IMR-90 (cell line): ENCODE data around the gene ATM. TPM values are rescaled to one million over a fixed set of nuclear protein-coding genes. Genes with fewer than 3 reads are reported as not detected.

ENCODE experiments used
- ATAC-seq: fragments of 200-7000 bp; cut with Tn5 transposase; 2 replicates; pipeline ENCODE4 v1.9.1; 2020; ENCODE audit warnings: low read depth, mild to moderate bottlenecking, moderate library complexity
- BruUV-seq: library from RNA; stranded (reverse); fragments of 400-500 nt; replicated peaks from 2 replicates; lab custom pipeline; 2021; lab: Mats Ljungman, UMichigan
- CTCF ChIA-PET: fragments of 300-600 bp; formaldehyde crosslinking; extraction: SDS; loops from one replicate; lab custom pipeline; 2021; ENCODE audit warnings: antibody characterized with exemption; lab: Yijun Ruan, JAX
- POLR2A ChIA-PET: fragments of 300-600 bp; sonication (Branson Sonifier 250); formaldehyde crosslinking; loops from one replicate; lab custom pipeline; 2022; ENCODE audit warnings: antibody characterized with exemption; ENCODE audit not compliant: unreplicated experiment; lab: Charles Lee
- DNase-seq: peaks from one replicate; pipeline ENCODE4 v3.0.0; 2013
- H2AFZ ChIP-seq: replicated peaks from 2 replicates; pipeline ENCODE3; 2013; ENCODE audit warnings: low read length, mild to moderate bottlenecking; ENCODE audit not compliant: poor library complexity
- H2AK5ac ChIP-seq: 2 replicates; pipeline ENCODE4 v1.6.1; 2013; ENCODE audit warnings: low read depth, low read length, inconsistent platforms
- H2AK9ac ChIP-seq: replicated peaks from 2 replicates; pipeline ENCODE3; 2013; ENCODE audit warnings: mild to moderate bottlenecking, low read depth, low read length, moderate library complexity; ENCODE audit not compliant: poor library complexity
- H2BK120ac ChIP-seq: 2 replicates; pipeline ENCODE4 v1.6.1; 2013; ENCODE audit warnings: low read depth, low read length, inconsistent platforms
- H2BK15ac ChIP-seq: 3 replicates; pipeline ENCODE4 v1.6.1; 2013; ENCODE audit warnings: low read depth, low read length, inconsistent platforms
- H2BK20ac ChIP-seq: 2 replicates; pipeline ENCODE4 v1.6.1; 2013; ENCODE audit warnings: low read depth, mild to moderate bottlenecking, inconsistent platforms, low read length, moderate library complexity
- H2BK5ac ChIP-seq: 2 replicates; pipeline ENCODE4 v1.6.1; 2013; ENCODE audit warnings: mild to moderate bottlenecking, low read depth, low read length, inconsistent platforms; ENCODE audit not compliant: poor library complexity, severe bottlenecking
- H3K14ac ChIP-seq: replicated peaks from 2 replicates; pipeline ENCODE4 v1.6.1; 2013; ENCODE audit warnings: low read depth, low read length, inconsistent platforms
- H3K18ac ChIP-seq: 2 replicates; pipeline ENCODE4 v1.6.1; 2013; ENCODE audit warnings: low read depth, low read length, control low read depth
- H3K23ac ChIP-seq: 2 replicates; pipeline ENCODE4 v1.6.1; 2013; ENCODE audit warnings: low read depth, low read length, inconsistent platforms
- H3K27ac ChIP-seq: 2 replicates; pipeline ENCODE4 v1.5.1; 2013; ENCODE audit warnings: mild to moderate bottlenecking, control low read depth, low read length; ENCODE audit not compliant: insufficient read depth
- H3K27me3 ChIP-seq: 2 replicates; pipeline ENCODE4 v1.6.1; 2013; ENCODE audit warnings: low read length; ENCODE audit not compliant: control insufficient read depth, insufficient read depth
- H3K36me3 ChIP-seq: 2 replicates; pipeline ENCODE4 v1.6.1; 2013; ENCODE audit warnings: low read length, mixed read lengths; ENCODE audit not compliant: control insufficient read depth, insufficient read depth
- H3K4ac ChIP-seq: 2 replicates; pipeline ENCODE4 v1.6.1; 2013; ENCODE audit warnings: low read depth, low read length, inconsistent platforms
- H3K4me1 ChIP-seq: 2 replicates; pipeline ENCODE4 v1.6.1; 2013; ENCODE audit warnings: low read length, mixed read lengths; ENCODE audit not compliant: control insufficient read depth, insufficient read depth
- H3K4me2 ChIP-seq: 2 replicates; pipeline ENCODE4 v1.6.1; 2013; ENCODE audit warnings: low read depth, mild to moderate bottlenecking, control low read depth, low read length, moderate library complexity
- H3K4me3 ChIP-seq: 2 replicates; pipeline ENCODE4 v1.5.1; 2013; ENCODE audit warnings: low read depth, mild to moderate bottlenecking, control low read depth, low read length, moderate library complexity; ENCODE audit not compliant: insufficient read depth
- H3K56ac ChIP-seq: 2 replicates; pipeline ENCODE4 v1.6.1; 2013; ENCODE audit warnings: low read length, inconsistent platforms; ENCODE audit not compliant: insufficient read depth; ENCODE audit errors: extremely low read depth
- H3K79me1 ChIP-seq, 2 experiments: 2 replicates each; pipeline ENCODE4 v1.6.1; 2013; ENCODE audit warnings: low read length in 2 of 2, inconsistent platforms in 1 of 2, low read depth in 1 of 2
- H3K9ac ChIP-seq: 2 replicates; pipeline ENCODE4 v1.6.1; 2013; ENCODE audit warnings: low read depth, low read length, control low read depth
- H3K9me1 ChIP-seq: 2 replicates; pipeline ENCODE4 v1.6.1; 2013; ENCODE audit warnings: low read length, inconsistent platforms; ENCODE audit not compliant: insufficient read depth
- H3K9me3 ChIP-seq: 2 replicates; pipeline ENCODE4 v1.6.1; 2013; ENCODE audit warnings: low read length; ENCODE audit not compliant: control insufficient read depth, insufficient read depth
- H4K20me1 ChIP-seq: 2 replicates; pipeline ENCODE4 v1.6.1; 2013; ENCODE audit warnings: low read length, inconsistent platforms; ENCODE audit not compliant: insufficient read depth
- H4K5ac ChIP-seq: 2 replicates; pipeline ENCODE4 v1.6.1; 2013; ENCODE audit warnings: mild to moderate bottlenecking, low read depth, low read length, control low read depth
- H4K8ac ChIP-seq, 2 experiments: 2 replicates each; pipeline ENCODE4 v1.6.1; 2013; ENCODE audit warnings: low read depth in 2 of 2, low read length in 2 of 2, control low read depth in 1 of 2, inconsistent platforms in 1 of 2
- H4K91ac ChIP-seq: 2 replicates; pipeline ENCODE4 v1.6.1; 2013; ENCODE audit warnings: low read depth, low read length, inconsistent platforms; ENCODE audit not compliant: insufficient read depth
- BHLHE40 ChIP-seq: fragments of 150-350 bp; IDR thresholded peaks from 2 replicates; pipeline ENCODE4 v1.6.1; 2016; ENCODE audit warnings: mild to moderate bottlenecking, low read depth, low read length
- FOS ChIP-seq: fragments of 150-350 bp; IDR thresholded peaks from 2 replicates; pipeline ENCODE4 v1.6.1; 2016; ENCODE audit warnings: low read depth, low read length
- MAZ ChIP-seq: IDR thresholded peaks from 2 replicates; pipeline ENCODE4 v1.6.1; 2012; ENCODE audit warnings: low read depth, mild to moderate bottlenecking, low read length, improper control_type of control experiment, moderate library complexity, borderline replicate concordance
- MXI1 ChIP-seq: IDR thresholded peaks from 2 replicates; pipeline ENCODE4 v1.6.1; 2012; ENCODE audit warnings: low read depth, mild to moderate bottlenecking, low read length, moderate library complexity, borderline replicate concordance
- POLR2A ChIP-seq: IDR thresholded peaks from 2 replicates; pipeline ENCODE4 v1.6.1; 2012; ENCODE audit warnings: mild to moderate bottlenecking, low read depth, low read length
- RAD21 ChIP-seq: IDR thresholded peaks from 2 replicates; pipeline ENCODE4 v1.6.1; 2012; ENCODE audit warnings: low read length, improper control_type of control experiment
- RCOR1 ChIP-seq: IDR thresholded peaks from 2 replicates; pipeline ENCODE4 v1.6.1; 2012; ENCODE audit warnings: mild to moderate bottlenecking, low read length, improper control_type of control experiment; ENCODE audit not compliant: insufficient replicate concordance
- SMC3 ChIP-seq: fragments of 150-350 bp; IDR thresholded peaks from 2 replicates; pipeline ENCODE4 v1.6.1; 2016; ENCODE audit warnings: low read depth, mild to moderate bottlenecking, antibody characterized with exemption, low read length, moderate library complexity
- WGBS, 2 experiments: methylation state at CpG; one replicate each; pipeline versions ENCODE4 v1.1.5 to v1.1.7; 2013; ENCODE audit warnings: missing lambda C conversion rate in 2 of 2; ENCODE audit not compliant: insufficient read length in 1 of 2; ENCODE audit errors: extremely low coverage in 2 of 2; 5-methylcytosine and 5-hydroxymethylcytosine counted together
- dilution Hi-C: fragments of 300-500 bp; cut with HindIII; formaldehyde crosslinking; loops from one replicate; pipeline ENCODE4 v1.14.3; 2018; ENCODE audit warnings: low sequenced_read_pairs; ENCODE audit not compliant: unreplicated experiment
- in situ Hi-C: fragments of 300-500 bp; cut with MboI; formaldehyde crosslinking; loops from 3 replicates; pipeline ENCODE4 v1.14.3; 2019; ENCODE audit warnings: low sequenced_read_pairs, inconsistent platforms, mixed read lengths
- intact Hi-C: fragments of 100-400 bp; cut with micrococcal nuclease; formaldehyde crosslinking; loops from 2 replicates; pipeline ENCODE4 v1.10.0; 2022
- polyA plus RNA-seq, 3 experiments: library from polyadenylated mRNA; depleted of rRNA; stranded (reverse); fragments of >200 nt; gene quantifications; 2 replicates each; pipeline ENCODE4 v1.2.3, GENCODE V29; 2012; ENCODE audit warnings: low replicate concordance in 1 of 3
- total RNA-seq: library from RNA; depleted of rRNA; stranded (reverse); fragments of >200 nt; gene quantifications from 2 replicates; pipeline ENCODE4 v1.2.3, GENCODE V29; 2012
- TF ChIP-seq, protein P1 (sequence below): conservative IDR thresholded peaks from 2 replicates; pipeline ENCODE4 v1.5.1; 2012; ENCODE audit warnings: mild to moderate bottlenecking, low read depth, low read length, improper control_type of control experiment
- TF ChIP-seq, protein P2 (sequence below): fragments of 150-350 bp; IDR thresholded peaks from 2 replicates; pipeline ENCODE4 v1.6.1; 2016; ENCODE audit warnings: low read depth, mild to moderate bottlenecking, low read length, moderate library complexity, borderline replicate concordance

The ATM gene
- total and polyA plus RNA-seq, 2 of the 4 experiments (the other 2 are of a cell fraction) = 18.1 to 30.6 TPM

- H4K91ac ChIP-seq = no peak overlapping the region
- H3K4me2 ChIP-seq = no peak overlapping the region
- no peak overlapping the region for H3K27ac ChIP-seq
- no CpG with 5 or more reads among the region's 6 CpGs for WGBS, 2 experiments
- H3K9me1 ChIP-seq = peaks cover 3% of the 10 kb centered on the region; the same call in 1 of the 2 replicates
- ATAC-seq (no peak), DNase-seq (no peak)
- peaks cover 41% of the 10 kb centered on the region for H3K36me3 ChIP-seq
- no peak overlapping the region for H3K4ac ChIP-seq
- peaks cover 18 to 48% of the 10 kb centered on the region in 2 experiments for H3K79me1 ChIP-seq
- no peak overlapping the region for H3K14ac ChIP-seq
- no peak overlapping the region for H2BK5ac ChIP-seq
- BruUV-seq = no TSS peak
- ChIA-PET CTCF (no interaction called here), POLR2A (no interaction called here)
- in situ Hi-C loops (no loop called here), dilution Hi-C loops (no loop called here), intact Hi-C loops (no loop called here)
- H2AK9ac ChIP-seq = no peak overlapping the region
- no peak overlapping the region for H2AFZ ChIP-seq
- H4K8ac ChIP-seq = no peak overlapping the region
- H4K5ac ChIP-seq = no peak overlapping the region
- no peak overlapping the region for H3K4me3 ChIP-seq
- no peaks in the 10 kb centered on the region for H3K4me1 ChIP-seq
- TF ChIP-seq MAZ = no peak
- TF ChIP-seq RAD21 = no peak
- TF ChIP-seq BHLHE40 = no peak
- TF ChIP-seq, protein P1, sequence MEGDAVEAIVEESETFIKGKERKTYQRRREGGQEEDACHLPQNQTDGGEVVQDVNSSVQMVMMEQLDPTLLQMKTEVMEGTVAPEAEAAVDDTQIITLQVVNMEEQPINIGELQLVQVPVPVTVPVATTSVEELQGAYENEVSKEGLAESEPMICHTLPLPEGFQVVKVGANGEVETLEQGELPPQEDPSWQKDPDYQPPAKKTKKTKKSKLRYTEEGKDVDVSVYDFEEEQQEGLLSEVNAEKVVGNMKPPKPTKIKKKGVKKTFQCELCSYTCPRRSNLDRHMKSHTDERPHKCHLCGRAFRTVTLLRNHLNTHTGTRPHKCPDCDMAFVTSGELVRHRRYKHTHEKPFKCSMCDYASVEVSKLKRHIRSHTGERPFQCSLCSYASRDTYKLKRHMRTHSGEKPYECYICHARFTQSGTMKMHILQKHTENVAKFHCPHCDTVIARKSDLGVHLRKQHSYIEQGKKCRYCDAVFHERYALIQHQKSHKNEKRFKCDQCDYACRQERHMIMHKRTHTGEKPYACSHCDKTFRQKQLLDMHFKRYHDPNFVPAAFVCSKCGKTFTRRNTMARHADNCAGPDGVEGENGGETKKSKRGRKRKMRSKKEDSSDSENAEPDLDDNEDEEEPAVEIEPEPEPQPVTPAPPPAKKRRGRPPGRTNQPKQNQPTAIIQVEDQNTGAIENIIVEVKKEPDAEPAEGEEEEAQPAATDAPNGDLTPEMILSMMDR = no peak
- TF ChIP-seq, protein P2, sequence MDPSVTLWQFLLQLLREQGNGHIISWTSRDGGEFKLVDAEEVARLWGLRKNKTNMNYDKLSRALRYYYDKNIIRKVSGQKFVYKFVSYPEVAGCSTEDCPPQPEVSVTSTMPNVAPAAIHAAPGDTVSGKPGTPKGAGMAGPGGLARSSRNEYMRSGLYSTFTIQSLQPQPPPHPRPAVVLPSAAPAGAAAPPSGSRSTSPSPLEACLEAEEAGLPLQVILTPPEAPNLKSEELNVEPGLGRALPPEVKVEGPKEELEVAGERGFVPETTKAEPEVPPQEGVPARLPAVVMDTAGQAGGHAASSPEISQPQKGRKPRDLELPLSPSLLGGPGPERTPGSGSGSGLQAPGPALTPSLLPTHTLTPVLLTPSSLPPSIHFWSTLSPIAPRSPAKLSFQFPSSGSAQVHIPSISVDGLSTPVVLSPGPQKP = no peak
- no peak for TF ChIP-seq POLR2A
- no peak for TF ChIP-seq RCOR1
- no peak for TF ChIP-seq MXI1
- TF ChIP-seq SMC3 = no peak
- no peak for TF ChIP-seq FOS
- no peak overlapping the region for H3K9ac ChIP-seq
- no peaks in the 10 kb centered on the region for H4K20me1 ChIP-seq
- H3K9me3 ChIP-seq = peaks cover 16% of the 10 kb centered on the region; the same call in 1 of the 2 replicates
- H2BK20ac ChIP-seq = no peak overlapping the region
- H3K27me3 ChIP-seq = no peaks in the 10 kb centered on the region
- H3K18ac ChIP-seq = no peak overlapping the region
- H2BK15ac ChIP-seq = no peak overlapping the region
- no peak overlapping the region for H3K56ac ChIP-seq
- no peak overlapping the region for H3K23ac ChIP-seq
- H2AK5ac ChIP-seq = no peak overlapping the region
- no peak overlapping the region for H2BK120ac ChIP-seq
Observed at GRCh38 chr11:108206171-108206570, 16.7 kb upstream of the ATM start.
